Stimulated activated CD8-positive, alpha-beta memory T cell treated with anti-CD3 and anti-CD28 coated beads, Interleukin-4, amount 100 ng/mL, for 48 hours (primary cell): ENCODE data around the gene HOXA6.

Experiments
- DNase-seq: peaks from one replicate; pipeline ENCODE4 v3.0.0-alpha.2; 2020

HOXA6 gene

DNA sequence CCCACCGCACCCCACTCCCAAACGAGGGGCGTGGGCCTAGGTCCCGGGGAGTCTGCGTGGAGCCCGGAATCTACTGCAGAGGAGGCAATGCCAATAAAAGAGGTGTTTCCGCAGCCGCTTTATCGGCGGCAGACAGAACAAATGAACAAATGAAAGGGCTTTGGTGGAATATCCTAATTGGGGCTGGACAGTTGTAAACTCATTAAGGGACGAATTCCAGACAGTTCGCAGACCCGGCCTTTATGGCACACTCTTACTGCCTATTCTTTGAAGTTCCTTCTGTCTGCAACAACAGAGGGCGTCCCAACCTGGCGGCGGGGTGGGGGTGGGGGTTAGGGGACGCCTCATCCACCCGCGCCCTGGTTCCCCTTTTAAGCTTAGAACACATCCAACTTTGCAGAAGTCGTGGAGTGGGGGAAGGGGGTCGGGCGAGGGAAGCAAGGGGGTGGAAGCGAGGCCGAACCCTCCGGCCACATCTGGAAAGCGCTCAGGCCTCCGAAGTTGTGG lies 13.7 kb upstream of the HOXA6 start:
- DNase-seq: no peak

DNA sequence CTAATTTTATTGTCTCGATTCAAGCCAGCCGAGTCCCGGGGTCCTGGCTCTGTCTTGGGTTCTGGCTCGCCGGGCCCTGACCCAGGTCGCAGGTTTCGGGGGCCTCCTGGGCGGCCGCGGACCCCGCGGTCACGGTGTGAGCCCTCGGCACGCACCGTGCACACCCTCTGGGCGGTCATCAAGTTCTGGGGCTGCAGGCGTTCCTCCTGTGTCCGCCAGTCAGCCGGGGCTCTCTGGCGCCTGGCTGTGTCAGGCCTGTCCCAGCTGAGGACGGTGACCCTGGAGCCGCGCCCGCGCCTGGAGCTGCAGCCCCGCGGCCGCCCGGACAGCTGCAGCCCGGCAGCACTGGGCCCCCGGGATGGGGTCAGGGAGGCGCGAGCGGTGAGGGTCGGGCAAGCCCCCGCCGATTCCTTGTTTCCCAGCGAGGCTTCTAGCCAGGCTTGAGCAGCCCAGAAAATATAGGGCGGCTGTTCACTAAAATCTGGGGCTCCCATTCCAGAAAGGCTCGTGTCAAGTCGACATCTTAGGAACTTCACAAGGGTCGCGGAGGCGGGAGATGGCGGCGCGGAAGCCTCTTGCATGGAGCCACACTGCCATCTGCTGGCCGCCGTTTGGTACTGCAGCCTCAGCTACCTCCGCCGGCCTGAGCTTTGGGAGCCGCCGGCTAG lies 13.1 kb upstream of the HOXA6 start:
- DNase-seq: peak; percentile 92

DNA sequence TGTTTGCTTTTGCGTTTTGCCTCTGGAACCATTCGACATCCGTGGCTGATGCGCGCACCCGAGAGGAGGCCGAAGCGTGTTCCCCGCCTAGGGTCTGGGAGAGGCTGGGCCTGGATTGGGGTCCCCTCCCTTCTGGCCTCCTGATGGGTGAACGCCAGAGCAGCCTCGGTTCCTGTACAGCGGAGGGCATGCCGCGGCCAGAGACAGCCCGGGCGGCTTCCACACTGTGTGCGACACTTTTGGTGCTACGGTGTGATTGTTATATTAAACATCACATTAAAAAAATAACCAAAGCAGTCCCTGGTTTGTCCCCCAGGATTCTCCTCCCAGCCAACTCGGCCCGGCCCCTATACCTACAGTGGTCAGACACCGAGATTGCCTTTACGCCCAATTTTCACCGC lies 12.6 kb upstream of the HOXA6 start:
- DNase-seq: no peak

DNA sequence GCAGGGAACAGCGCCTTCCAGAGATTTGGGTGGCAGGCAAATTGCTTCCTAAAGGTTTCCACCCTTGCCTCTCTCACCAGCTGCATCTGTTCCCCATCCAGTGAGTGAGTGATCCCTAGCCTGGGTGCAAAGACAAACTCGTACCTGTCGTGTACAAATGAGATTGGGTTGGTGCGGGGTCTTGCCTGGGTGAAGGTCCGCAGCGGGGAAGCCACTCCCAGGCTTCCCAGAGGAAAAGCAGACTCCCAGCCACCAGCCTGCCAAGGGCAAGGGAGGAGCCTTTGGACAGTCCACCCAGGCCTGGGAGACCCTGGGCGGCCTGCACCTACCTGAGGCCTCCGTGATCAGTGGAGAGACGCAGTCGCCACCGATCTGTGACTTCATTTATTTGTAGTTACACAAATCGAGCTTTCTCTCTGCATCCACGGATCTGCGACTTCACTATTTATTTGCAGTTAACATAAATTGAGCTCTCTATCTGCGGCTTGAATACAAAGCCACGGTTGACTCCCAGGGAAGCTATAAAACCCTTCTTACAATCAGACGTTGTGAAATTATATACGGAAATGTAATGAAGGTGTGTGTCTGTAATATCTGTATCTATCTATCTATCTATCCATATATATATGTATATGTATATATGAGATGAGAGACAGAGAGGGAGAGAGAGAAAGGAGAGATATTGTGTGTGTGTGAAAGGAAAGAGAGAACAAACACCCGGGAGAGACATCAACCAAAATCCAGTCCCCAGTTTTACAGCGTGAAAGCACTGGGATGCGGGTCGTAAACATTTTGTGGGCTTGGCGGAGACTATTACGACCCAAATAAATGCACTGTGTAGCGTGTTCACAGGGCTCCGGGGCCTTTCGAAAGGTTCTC lies 11.9 kb upstream of the HOXA6 start:
- no peak for DNase-seq

DNA sequence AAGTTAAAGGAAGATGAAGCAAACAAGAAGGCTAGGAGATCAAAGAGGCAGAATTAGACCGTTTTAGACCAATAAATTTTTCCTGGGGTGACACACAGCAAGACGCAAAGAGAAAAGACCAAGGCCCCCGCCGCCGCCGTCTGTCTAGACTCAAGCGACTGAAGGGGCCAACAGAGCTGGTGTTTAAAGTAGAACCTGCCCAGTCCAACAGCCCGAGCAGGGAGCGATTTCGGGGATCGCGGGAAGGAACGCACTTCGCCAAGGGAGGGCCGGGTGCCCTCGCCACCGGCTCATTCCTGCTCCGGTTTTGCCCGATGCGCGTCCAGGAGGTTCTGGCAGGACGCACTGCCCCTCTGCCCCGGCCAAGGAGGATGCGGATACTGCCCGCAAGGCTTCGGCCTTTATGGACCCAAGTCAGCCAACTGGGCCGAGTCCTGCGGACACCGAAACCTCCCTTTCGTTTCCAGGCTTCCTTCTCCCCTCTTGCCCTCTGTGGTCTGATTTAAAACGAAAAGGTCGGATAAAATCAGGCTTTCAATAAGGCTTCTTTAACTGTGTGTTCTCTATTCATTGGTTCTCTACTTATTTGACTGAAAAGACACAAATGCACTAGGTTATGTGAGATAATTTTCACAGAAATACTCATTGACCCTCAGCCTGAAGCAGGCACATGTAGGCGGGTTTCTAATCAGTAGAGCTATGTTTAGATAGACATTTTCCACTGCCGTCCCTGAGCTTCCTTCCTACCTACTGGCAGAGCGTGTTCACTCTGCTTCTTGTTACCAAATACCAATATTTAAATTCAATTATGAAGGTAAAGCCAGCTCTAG lies 11.1 kb upstream of the HOXA6 start:
- DNase-seq: no peak

DNA sequence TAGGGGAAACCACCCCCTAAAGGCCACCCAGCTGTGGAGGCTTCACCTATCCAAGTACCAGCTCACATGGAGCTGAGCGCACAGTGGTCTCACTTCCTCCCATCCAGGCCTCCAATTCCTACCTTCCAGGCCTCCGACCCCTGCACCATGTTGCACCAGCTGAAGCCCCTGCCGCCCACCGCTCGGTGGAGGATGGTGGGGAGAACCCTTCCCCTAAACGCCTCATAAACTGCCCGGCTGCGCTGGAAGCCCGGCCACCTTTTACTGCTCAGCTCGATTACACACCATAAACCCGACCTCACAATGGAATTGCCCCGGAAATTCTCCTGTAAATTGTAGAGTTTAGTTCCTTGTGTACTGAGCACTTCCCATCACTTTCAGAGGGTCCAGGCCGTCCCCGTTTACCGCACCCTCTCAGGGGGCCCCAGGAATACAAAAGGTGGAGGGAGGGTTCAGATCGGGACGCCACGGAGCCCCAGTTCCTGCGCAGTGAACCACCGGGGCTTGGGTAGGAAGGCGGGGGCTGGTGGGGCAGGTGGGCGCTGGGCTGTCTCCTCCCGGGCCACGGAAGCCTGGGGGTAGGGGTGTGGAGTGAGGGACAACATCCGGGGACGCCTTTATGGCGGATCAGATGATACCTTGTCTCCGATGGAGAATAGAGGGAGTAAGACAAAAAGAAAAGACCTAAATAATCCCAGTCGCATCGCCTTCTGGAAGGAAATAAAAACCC lies 10.3 kb upstream of the HOXA6 start:
- DNase-seq: no peak

DNA sequence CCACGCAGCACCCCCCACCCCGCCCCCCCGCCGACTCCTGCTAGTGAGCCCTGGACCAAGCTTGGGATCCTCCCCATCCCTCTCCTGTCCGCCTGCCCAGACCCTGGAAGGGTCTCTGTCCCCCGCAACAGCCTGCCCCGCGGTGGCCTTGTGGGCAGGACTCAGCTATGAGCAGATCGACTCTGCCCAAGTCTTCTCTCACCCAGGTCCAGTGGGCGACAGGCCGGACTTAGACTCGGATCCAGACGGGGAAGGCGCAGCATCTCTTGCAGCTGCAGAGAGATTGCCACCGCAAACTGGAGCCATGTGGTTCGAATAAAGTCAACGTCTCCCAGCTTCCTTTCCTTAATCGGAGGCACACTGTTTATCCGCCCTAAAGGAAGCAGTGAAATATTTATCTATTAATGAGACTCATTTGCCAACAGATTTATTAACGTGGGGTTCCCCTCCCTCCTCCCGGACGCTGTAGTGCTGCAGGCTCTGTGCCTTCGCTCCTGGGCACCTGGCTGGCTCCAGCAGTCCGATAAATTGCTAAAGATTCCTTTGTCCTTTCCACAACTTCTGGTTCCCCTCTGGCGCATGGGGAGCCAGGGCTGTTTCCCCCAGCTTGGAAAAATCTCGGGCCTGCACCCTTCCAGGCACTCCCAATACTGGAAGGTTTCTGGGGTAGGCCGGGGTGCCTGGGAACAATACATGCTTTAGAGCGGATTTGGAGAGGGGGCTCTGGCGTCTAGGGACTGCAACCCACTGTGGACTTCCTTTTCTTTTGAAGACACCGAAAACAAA lies 9.5 kb upstream of the HOXA6 start:
- DNase-seq: no peak

DNA sequence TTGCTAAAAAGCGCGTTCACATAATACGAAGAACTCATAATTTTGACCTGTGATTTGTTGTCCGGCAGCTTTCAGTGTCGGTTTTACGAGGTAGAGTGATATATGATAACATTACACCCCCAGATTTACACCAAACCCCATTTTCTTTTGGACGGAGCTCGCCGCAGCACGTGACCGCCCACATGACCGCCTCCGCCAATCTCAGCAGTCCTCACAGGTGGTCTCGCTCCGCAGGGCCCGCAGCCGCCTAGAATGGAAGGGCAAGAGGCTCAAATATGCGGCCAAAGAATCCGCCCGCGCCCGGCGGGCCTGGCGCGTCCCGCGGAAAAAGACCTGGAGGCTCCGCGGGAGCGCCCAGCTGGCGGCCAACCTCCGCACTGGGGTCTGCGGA lies 8.9 kb upstream of the HOXA6 start, which contains the start of gene HOXA7:
Gene HOXA7 (minus strand): TSS at position 168 of the 391 bp plus-strand sequence. CDS start 130 bp downstream, at position 38.
- DNase-seq: no peak

DNA sequence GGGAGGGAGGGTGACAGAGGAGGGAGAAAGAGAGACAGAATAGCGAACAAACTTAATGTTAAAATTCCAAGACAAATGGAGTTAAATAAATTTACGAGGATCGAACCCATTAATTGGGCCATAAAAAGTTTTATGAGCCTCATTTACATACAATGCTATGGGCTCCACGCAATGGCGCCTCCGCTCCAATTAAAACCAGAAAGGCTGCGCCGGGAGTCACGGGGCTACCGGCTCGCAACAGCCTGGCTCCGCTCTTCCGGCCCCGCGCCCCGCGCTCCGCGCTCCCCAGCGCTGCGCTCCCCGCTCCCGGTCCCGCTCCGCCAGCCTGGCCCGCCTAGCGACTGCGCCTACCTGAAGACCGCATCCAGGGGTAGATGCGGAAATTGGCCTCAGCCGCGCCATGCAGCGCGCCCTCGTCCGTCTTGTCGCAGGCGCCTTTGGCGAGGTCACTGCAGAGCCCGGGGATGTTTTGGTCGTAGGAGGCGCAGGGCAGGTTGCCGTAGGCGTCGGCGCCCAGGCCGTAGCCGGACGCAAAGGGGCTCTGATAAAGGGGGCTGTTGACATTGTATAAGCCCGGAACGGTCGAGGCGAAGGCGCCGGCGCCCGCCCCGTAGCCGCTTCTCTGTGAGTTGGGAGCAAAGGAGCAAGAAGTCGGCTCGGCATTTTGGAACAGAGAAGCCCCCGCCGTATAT lies 8.4 kb upstream of the HOXA6 start:
- DNase-seq: no peak

DNA sequence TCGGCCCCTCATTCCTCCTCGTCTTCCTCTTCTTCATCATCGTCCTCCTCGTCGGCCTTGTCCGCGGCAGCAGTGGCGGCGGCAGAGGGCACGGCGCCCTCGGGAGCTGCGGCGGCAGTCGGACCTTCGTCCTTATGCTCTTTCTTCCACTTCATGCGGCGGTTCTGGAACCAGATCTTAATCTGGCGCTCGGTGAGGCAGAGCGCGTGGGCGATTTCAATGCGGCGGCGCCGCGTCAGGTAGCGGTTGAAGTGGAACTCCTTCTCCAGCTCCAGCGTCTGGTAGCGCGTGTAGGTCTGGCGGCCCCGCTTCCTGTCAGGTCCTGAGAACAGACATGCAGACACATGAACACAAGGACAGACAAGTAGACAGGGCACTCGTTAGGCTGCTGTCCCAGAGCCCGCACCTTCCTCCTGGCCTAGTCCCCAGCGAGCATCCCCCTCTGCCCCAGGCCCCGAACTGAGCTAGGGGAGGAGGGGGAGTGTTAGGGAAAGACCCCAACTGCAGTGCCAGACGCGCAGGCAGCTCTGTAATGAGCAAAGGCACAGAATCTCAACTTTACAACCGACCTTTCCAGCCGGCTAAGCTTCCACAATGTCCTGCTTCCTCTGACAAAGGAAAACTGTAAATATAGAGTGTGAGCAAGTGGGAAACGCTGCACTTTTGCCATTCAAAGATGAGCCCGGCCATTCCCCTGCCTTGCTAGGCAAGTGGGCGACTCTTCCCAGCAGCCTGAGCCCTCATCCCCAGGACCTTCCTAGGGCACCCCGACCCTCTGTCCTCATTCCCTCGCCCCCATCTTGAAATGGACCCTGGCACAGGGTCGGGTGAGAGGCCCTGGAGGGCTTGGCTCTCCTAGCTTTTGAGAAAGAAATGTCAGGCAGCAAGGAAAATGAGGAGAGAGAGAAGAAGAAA lies 7.6 kb upstream of the HOXA6 start:
- DNase-seq: peak; percentile 60

DNA sequence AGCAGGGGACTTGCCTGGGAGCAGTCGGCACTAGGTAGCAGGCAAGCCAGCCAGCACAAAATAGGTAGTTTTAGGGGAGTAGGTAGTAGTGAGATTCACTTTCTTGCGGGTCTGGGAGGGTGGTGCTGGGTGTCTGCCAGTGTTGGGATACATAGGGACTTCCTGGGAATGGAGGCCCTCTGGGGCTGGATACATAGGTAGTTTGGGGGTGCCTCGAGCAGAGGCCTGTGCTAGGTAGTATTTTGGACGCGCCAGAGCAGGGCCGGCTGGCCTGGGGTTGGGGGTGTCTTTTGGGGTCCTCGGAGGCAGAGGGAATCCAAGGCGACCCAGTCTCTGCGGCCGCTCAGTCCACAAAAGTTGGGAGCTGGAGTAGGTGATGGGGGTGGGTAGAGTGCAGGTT lies 6.8 kb upstream of the HOXA6 start:
- DNase-seq: no peak

DNA sequence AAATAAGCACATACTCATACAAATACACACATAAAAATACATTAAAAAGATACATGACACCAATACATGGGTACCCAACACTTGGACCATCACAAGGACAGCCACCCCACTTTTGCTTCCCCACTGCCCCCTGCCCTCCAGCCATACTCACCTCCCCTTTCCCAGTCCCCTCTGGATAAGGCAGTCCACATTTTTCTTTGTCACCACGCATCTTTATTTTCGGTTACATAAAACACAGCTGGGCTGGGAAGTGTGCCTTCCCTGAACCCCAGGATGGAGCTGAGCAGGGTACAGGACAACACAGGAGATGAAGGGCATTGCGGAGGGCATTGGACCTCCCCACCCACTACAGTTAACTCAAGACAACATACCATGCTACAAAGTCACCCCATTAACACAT lies 6.0 kb upstream of the HOXA6 start:
- no peak for DNase-seq

DNA sequence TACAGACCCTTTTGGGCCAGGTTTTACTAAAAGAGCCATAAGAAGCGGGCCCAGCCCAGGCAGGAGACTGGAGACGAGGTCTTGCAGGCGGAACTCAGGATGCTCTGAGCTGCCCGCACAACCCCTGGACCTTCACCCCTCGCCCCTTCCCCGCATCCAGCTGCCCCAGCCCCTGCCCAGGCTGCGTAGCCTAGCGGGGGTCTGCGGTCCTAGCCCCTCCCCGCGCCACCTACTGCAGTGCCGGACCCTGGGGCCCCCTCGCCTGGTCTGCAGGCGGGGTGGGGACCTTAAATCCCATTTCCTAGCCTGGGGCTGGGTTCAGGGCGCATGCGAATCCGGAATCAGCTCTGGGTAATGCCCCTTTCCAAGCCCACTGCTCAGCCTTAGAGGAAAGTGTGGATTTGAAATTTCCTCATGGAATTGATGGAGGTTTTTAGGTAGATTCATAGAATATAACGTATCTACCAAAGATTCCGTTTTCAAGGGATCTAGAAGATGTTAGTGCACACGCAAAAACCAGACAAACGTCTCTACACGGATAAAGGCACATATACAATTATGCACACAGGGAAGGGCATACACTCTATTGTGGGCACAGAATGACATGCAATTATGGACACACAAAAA lies 5.4 kb upstream of the HOXA6 start:
- DNase-seq: no peak

DNA sequence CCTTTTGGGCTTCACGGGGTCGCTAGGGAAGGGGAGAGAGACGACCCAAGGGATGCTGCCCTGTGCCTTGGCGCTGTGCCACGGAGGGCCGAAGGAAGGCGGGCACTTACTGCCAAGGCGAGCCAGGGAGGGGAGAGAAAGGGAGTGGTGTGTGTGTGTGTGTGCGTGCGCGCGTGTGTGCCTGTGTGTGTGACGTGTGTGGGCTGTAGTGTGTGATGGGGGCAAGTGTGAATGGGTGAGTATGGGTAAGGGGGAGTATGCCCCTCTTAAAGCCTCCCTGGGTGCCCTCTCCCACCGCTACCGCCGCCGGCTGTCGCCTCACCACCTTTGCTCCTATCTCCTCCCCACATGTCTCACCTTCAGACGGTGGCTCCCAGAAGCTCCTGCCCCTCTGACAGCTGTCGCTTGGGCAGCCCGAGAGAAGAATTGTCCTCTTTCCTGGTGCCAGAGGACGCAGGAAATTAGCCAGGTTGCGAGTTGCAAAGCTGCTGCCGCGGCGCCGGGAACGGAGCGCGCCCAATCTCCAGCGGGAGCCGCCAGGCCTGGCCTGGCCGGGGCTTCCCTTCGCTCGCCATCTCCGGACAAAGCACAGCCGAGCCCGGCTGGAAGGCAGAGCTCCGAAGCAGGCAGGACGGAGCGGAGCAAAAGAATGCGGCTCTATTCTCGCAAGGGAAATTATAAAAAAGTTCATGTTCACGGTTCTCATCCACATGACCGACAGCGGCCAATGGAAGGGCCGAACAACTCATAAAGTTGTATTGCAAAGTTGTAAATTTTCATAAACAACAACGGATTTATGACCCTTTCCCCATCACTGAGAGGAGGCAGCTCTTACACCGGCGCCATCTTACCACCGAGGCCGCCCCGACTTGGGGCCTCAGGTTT lies 4.6 kb upstream of the HOXA6 start, which contains the start of gene HOXA3:
Gene HOXA3 (minus strand): TSS at position 653 of the 885 bp plus-strand sequence. CDS start 41,943 bp downstream, outside the sequence.
- no peak for DNase-seq

DNA sequence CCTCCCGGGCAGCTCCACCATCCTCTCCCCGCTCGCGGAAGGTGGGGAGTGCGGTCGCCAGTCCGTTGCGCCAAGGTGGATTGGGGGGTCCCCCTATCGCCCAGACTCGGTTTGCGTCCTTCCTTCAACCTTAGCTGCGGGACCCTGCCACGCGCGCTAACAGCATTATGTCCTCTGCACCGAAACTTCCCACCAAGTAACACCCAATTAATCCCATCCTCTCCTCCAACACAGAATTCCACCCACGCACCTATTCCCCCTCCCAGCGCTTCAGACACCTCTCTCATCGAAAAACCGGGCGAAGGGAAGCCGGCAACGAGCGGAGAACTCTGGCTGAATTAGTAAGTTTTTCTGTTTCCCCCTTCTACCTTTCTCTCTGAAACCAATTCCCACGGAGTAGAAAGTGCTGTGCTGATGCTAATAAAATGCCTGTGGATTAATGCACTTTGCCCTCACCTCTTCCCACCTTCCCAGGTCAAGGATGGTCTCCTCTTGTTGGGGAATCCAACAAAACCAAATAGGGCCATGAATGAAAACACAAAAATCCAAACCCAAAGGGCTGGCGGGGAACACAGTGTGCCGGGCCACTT lies 3.9 kb upstream of the HOXA6 start:
- DNase-seq: no peak

DNA sequence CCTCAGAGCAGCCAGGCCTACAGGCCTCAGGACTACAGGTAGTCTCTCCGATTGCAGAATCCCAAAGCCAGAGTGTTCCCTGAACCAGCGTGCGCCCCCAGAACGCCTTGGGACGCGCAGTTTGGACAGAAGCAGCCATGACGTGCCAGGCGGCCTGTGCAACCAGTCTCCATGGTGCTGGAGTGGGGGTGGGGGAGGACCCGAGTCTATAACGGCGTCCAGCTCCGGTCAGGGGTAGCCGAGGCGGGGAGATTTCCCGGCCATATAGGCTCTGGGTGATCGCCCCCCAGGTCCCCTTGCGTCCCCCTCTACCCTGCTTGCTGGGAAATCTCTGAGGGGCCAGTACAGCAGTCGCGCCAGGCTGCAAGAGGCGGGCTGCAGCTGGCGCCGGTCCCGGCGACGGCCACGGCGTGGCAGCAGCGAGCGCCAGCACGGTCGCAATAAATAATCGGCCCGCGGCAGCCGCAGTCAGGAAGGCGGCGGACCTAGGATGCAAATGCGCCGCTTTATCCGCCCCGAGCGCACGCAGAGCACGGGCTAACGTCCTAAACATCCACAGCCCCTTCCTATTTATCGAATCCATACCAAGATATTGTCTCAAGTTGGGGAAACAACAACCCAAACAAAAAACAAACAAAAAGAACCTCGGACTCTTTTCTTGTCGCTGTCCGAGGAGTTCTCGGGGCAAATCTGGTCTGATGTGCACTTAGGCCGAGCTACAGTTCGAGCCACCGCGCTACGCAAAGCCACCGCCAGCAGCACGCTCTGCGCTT lies 3.2 kb upstream of the HOXA6 start:
- DNase-seq: peak; percentile 78
